GM13977 (cell line): ENCODE results near the gene WDR46.

Source experiments
- DNase-seq: peaks from one replicate; pipeline ENCODE4 v3.0.0; 2012; ENCODE audit warnings: low spot score
- in situ Hi-C: fragments of 300-500 bp; cut with MboI; formaldehyde crosslinking; loops from one replicate; pipeline ENCODE4 v1.12.0; 2022; ENCODE audit warnings: low sequenced_read_pairs, low pct_unique_long_range_greater_than_20kb, mixed read lengths, inconsistent platforms; ENCODE audit not compliant: unreplicated experiment
- TF ChIP-seq, protein P1 (sequence below): IDR thresholded peaks from 2 replicates; pipeline ENCODE4 v1.5.1; 2012; ENCODE audit warnings: mild to moderate bottlenecking, control low read depth; ENCODE audit not compliant: insufficient read depth; ENCODE audit errors: extremely low read depth, missing control alignments

WDR46 gene

DNA sequence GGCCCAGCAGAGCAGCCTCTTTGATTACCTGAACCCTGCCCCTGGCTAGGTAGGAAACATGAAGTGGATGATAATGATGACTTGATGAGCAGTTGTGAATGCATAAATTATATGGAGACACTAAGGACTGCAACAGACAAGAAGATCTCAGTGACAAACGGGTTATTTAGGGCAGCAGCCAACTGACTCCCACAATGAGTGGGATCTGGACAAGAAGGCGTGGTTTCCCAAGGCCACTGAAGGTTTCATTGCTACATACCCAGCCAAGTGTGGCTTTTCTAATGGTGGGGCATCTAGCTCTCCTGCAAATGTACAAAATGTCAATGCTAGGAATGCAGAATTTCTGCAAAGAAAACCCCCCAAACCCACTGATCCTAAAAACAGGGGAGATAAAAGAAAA lies 51.3 kb downstream of the WDR46 start:
- in situ Hi-C loops: no loop called here
- DNase-seq: no peak
- TF ChIP-seq, protein P1, sequence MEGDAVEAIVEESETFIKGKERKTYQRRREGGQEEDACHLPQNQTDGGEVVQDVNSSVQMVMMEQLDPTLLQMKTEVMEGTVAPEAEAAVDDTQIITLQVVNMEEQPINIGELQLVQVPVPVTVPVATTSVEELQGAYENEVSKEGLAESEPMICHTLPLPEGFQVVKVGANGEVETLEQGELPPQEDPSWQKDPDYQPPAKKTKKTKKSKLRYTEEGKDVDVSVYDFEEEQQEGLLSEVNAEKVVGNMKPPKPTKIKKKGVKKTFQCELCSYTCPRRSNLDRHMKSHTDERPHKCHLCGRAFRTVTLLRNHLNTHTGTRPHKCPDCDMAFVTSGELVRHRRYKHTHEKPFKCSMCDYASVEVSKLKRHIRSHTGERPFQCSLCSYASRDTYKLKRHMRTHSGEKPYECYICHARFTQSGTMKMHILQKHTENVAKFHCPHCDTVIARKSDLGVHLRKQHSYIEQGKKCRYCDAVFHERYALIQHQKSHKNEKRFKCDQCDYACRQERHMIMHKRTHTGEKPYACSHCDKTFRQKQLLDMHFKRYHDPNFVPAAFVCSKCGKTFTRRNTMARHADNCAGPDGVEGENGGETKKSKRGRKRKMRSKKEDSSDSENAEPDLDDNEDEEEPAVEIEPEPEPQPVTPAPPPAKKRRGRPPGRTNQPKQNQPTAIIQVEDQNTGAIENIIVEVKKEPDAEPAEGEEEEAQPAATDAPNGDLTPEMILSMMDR: no peak

- in situ Hi-C loops: no loop called here
Observed at GRCh38 chr6:33236852-33237251, 52.2 kb downstream of the WDR46 start.

DNA sequence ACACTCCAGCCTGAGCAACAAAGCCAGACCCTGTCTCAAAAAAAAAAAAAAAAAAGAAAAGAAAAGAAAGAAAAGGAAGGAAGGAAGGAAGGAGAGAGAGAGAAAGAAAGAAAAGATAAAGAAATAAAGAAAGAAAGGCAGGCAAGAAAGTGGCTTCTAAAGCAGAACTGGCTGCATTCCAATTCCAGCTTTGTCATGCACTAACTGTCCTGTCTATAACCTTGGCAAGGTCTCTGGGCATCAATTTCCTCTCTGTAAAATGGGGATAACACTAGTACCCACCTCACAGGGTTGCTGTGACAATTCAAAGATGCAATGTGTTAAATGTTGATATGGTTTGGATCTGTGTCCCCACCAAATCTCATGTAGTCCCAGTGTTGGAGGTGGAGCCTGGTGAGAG lies 52.7 kb downstream of the WDR46 start:
- TF ChIP-seq, protein P1: no peak
- in situ Hi-C loops: no loop called here
- no peak for DNase-seq

More at GRCh38 chr6:33236852-33237251, 52.2 kb downstream of the WDR46 start:
- DNase-seq: no peak
- TF ChIP-seq, protein P1: no peak

GRCh38 chr6:33235221-33235634 lies 53.8 kb downstream of the WDR46 start:
- DNase-seq: no peak
- in situ Hi-C loops: no loop called here
- TF ChIP-seq, protein P1: no peak
